ENCODE results near the gene HMG20B.
A peak's percentile ranks its signal among the peaks of the same experiment; 100 is the strongest.

HMG20B gene

GRCh38 chr19:3537438-3538240, 35.1 kb upstream of the HMG20B start:
- no peak for DNase-seq

- no peak for DNase-seq
Measured at GRCh38 chr19:3538258-3538929, 34.4 kb upstream of the HMG20B start.

DNA sequence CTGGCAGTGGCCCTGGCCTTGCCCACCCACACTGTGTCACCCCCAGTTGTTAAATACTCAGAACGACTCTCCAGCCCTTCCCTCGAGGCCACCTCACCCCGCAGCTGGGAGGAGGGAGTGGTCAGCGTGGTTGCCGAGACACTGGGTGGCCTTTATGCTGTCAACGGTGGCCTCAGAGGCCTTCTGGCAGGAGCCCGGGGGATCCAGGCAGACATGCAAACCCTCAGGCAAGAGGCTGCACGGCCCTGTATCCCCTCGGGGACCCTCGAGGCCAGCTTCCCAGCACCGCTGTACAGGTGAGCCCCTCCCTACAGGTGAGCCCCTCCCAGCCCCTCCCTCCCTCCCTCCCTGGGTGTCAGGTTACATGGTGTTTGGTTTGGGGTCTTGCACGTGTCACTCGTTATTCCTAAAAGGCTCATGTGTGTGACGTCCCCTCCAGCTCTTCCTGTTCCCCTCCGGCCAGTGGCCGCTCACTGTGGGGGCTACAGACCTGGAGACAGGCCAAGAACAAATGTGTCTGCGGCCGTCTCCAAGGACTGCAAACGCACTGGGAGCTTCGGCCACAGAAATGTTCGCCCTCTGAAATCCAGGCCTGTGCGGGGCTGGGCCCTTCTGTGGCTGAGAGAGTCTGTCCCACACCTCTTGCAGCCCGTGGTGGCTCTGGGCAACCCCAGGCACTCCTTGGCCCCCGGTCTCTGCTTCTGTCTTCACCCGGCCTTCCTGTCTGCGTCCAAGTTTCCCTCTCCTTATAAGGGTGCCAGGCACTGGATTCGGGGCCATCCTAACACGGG, 33.6 kb upstream of the HMG20B start, which contains the start of gene TEKTIP1:
Gene TEKTIP1, plus strand, starts transcription at position 210 of the 791 bp plus-strand sequence. Its CDS starts 4 bp downstream, at position 214.
- peak; percentile 15 for DNase-seq

DNA sequence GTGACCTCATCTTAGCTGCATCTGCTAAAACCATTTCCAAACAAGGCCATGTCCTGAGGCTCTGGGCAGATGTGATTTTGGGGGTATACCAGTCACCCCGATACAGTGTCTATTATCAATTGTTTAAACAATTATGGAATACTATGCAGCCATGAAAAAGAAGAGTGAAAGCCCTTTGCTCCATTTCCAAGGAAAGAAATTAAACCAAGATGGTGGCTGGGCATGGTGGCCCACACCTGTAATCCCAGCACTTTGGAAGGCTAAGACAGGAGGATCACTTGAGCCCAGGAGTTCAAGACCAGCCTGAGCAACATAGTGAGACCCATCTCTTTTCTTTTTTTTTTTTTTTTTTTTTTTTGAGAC, 33.0 kb upstream of the HMG20B start:
- DNase-seq: no peak

DNA sequence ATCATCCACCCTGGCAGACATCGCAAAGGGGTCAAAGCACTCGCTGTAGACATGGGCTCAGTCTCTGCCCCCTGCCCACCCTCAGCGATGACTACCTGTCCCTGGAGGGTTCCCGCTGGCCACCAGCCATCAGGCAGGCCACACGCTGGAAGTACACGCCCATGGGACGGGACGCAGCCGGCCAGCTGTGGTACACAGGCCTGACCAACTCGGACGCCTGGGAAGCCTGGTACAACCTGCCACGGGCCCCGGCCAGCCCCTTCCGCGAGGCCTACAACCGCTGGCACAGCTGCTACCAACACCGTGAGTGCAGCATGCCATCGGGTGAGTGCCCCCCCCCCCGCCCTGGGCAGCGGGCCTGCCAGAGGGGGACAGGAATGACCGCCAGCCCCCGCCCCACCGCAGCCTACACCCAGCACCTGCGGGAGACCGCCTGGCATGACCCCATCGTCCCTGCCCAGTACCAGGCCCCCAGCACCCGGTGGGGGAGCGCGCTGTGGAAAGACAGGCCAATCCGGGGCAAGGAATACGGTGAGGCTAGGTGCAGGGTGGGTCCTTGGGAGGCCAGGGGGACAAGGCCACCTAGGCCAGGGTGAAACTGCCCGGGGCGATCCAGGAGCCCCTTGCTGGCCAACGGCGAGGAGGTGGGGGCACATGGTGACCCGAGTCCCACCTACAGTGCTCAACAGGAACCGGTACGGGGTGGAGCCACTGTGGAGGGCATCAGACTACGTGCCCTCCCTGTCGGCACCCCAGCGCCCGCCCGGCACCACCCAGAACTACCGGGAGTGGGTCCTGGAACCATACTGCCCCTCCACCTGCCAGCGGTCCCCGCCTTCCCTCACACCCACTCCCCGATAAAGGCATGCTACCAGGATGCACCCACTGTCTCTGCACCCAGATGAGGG, 29.3 kb upstream of the HMG20B start:
- DNase-seq: no peak

DNA sequence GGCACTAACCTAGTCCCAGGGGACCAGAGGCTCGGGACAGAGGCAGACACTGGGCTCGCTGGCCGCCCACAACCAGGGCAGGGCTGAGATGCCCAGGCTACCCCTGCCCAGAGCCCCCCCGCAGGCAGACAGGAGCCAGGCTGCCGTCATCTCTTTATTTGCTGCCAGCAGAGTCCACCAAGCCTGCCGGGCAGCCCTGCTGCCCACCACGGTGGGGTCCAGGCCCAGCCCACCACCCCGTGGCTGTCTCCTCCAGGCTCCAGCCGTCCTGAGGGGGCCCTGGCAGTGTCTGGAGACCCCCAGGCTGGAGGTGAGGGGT, 28.7 kb upstream of the HMG20B start:
- no peak for DNase-seq

DNA sequence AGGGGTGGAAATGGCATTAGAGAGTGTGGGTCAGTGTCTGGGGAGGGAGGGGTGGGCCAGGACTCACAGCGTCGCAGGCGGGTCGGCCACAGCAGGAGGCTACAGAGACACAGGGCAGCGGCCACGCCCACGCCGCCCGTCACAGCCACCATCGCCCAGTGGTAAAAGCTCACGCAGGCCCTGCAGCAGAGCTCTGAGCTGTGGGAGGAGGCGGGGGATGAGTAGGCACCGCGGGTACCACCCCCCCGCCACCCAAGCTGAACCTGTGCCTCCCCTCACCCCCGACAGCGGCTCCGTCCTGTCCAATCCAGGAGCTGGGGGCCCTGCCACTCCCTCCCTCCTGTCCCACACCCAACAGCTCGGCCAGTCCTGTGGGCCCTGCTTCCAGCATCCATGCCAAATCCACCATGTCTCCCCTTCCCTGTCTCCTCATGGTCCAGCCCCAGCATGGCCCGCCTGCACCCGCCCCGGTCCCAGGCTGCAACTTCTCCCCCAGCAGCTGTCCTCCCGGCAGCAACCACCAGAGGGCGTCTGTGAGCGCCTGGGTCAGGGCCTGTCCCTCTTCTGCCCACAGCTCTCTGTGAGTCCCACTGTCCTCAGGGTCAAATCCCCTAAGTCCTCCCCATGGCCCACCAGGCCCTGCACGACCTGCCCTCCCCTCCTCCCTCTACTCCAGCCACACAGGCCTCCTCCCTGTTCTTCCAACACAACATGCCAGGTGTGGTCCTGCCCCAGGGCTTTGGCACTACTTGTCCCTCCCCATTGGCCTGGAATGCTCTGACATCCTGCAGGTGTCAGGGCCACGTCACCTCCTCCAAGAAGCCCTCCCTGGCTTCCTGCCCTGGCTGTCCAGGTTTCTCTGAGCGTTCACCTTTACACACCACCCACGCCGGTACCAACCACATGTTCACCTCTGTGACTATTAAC, 27.7 kb upstream of the HMG20B start:
- peak; percentile 80 for DNase-seq

- no peak for DNase-seq
Measured at GRCh38 chr19:3545669-3546034, 27.1 kb upstream of the HMG20B start.

- DNase-seq: no peak
Measured at GRCh38 chr19:3546119-3546518, 26.6 kb upstream of the HMG20B start.

- peak; percentile 44 for DNase-seq
Measured at GRCh38 chr19:3547301-3547731, 25.4 kb upstream of the HMG20B start.

DNA sequence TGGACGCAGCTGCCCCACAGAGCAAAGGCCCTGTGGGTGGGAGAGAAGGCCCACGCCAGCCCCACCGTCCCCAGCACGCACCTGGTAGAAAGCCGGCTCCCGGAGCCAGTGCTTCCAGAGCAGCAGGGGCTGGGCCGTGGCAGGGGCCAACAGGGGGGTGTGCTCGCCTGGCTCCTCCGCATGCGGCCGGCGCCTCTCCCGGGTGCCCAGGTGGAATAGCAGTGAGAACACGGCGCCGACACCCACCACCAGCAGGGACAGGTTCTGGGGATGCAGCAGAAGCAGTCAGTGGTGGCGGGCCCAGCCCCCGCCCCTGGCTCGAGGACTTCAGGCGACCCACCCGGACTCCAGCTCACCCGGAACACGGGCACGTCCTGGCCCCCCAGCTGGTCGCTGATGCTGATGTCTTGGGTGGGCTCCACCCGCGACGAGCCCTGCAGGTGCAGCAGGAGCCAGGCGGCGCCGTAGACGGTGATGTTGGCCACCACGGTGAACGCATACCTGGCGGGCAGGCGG, 24.9 kb upstream of the HMG20B start:
- DNase-seq: no peak

GRCh38 chr19:3548606-3549005, 24.1 kb upstream of the HMG20B start:
- DNase-seq: no peak

GRCh38 chr19:3549816-3550215, 22.9 kb upstream of the HMG20B start:
- DNase-seq: no peak

- DNase-seq: no peak
Measured at GRCh38 chr19:3550947-3551791, 21.6 kb upstream of the HMG20B start.

DNA sequence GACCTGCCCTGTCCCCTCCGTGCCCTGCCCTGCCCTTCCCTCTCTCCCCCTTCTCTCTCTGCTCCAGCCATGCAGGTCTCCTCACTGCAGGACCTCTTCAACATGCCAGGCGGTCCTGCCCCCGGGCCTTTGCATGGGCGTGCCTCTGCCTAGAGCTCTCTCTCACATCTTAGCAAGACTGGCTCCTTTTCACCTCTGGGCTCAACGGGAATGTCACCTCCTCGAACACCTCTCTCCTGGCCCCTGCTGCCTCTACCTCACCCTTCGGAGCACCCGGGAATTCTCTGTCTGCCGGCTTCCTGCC, 21.0 kb upstream of the HMG20B start:
- no peak for DNase-seq

DNA sequence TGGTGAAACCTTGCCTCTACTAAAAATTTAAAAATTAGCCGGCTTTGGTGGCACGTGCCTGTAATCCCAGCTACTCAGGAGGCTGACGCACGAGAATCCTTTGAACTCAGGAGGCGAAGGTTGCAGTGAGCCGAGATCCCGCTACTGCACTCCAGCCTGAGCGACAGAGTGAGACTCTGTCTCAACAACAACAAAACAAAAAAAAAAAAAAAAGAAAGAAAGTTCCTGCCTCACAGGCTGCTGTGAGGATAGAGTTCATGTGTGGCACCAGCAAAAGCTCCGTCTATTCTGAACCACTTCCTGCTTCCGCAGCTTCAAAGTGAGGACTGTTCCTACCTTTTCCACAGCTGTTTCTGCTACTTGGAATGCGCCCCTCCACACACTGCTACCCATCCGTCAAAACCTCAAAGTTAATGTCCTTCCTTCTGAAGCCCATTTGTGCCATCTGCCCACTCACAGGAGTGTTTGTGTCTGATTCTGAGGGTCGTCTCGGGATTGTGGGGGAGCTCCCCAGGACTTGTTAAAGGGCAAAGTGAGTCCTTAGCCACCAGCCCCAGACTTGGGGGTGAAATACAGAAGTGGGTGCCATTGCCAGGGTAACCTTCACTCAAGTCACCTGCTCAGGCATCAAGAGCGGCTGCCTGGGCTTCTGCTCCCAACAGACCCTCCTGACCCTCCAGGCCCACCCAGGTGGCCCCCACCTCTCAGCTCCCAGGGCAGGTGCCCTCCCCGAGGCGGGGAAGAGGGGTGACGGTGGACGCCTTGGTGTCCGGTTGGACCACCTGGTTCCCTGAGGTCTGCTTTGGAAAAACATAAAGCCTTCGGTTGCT, 18.3 kb upstream of the HMG20B start:
- DNase-seq: no peak

GRCh38 chr19:3555653-3556422, 16.9 kb upstream of the HMG20B start:
- no peak for DNase-seq

- no peak for DNase-seq
Measured at GRCh38 chr19:3556423-3556977, 16.2 kb upstream of the HMG20B start.
